HFF-Myc (cell line): Measurements from ENCODE around the gene PPP1R26.
A peak's percentile ranks its signal among the peaks of the same experiment; 100 is the strongest.
"Not testable (repeated sequence)": the region's sequence is repeated elsewhere in the genome, so short reads cannot be mapped to it uniquely, and the experiment has no call there.

Experiments
- DNase-seq: peaks from one replicate; pipeline ENCODE4 v3.0.0-alpha.2; 2011; ENCODE audit warnings: low read depth; ENCODE audit errors: extremely low read depth
- H3K4me3 ChIP-seq: replicated peaks from 2 replicates; pipeline ENCODE4 v1.5.1; 2011; ENCODE audit warnings: low read depth, mild to moderate bottlenecking, control low read depth, low read length
- CTCF ChIP-seq: IDR thresholded peaks from 2 replicates; pipeline ENCODE4 v1.5.1; 2012; ENCODE audit warnings: mild to moderate bottlenecking, low read depth, low read length, control low read depth; ENCODE audit errors: missing control alignments

Gene PPP1R26

GRCh38 chr9:135479469-135480052 lies at the start of gene PPP1R26:
PPP1R26 (plus strand) TSS chr9:135479782; CDS start chr9:135484511, 4,729 bp downstream.
- H3K4me3 ChIP-seq, result peak within 1 kb of the TSS; percentile 53
- DNase-seq, result no peak
- TF ChIP-seq CTCF, result no peak

GRCh38 chr9:135437259-135437658 lies 42.3 kb upstream of the PPP1R26 start:
- TF ChIP-seq CTCF, result no peak
- no peak for DNase-seq
- H3K4me3 ChIP-seq, result no peak overlapping the region

- not testable (repeated sequence) for DNase-seq, H3K4me3 ChIP-seq
Measured at GRCh38 chr9:135437696-135438095, 41.9 kb upstream of the PPP1R26 start.

GRCh38 chr9:135438581-135439232 lies 40.9 kb upstream of the PPP1R26 start:
- DNase-seq, H3K4me3 ChIP-seq: not testable (repeated sequence)
- TF ChIP-seq CTCF, result peak; percentile 26

GRCh38 chr9:135439514-135439913 lies 40.1 kb upstream of the PPP1R26 start:
- DNase-seq, H3K4me3 ChIP-seq: not testable (repeated sequence)

GRCh38 chr9:135439916-135440315 lies 39.7 kb upstream of the PPP1R26 start:
- TF ChIP-seq CTCF, result no peak
- no peak overlapping the region for H3K4me3 ChIP-seq
- no peak for DNase-seq

- DNase-seq, result no peak
- H3K4me3 ChIP-seq, result no peak overlapping the region
- no peak for TF ChIP-seq CTCF
Measured at GRCh38 chr9:135440620-135441019, 39.0 kb upstream of the PPP1R26 start.

GRCh38 chr9:135441105-135442071 lies 38.2 kb upstream of the PPP1R26 start:
- not testable (repeated sequence) for DNase-seq, H3K4me3 ChIP-seq
